Lower leg skin (tissue), 4 donors: Measurements from ENCODE around the gene PSD2. TPM values are rescaled to one million over a fixed set of nuclear protein-coding genes. Genes with fewer than 3 reads are reported as not detected.

Experiments used
- DNase-seq, 2 donors: peaks; one replicate each; pipeline ENCODE4 v3.0.0-alpha.2; 2019; ENCODE audit warnings: low spot score in 2 of 2
- H3K4me3 ChIP-seq: fragments of 200-600 bp; sonication (generic); 2 replicates; pipeline ENCODE4 v1.5.1; 2017; ENCODE audit warnings: mild to moderate bottlenecking, low read depth; ENCODE audit not compliant: poor library complexity, severe bottlenecking
- CTCF ChIP-seq, 3 donors: fragments of 450-650 bp; IDR thresholded peaks; one replicate each; pipeline ENCODE4 v1.5.1; 2016; ENCODE audit warnings: antibody characterized with exemption in 3 of 3, mild to moderate bottlenecking in 3 of 3, moderate library complexity in 2 of 3
- POLR2A ChIP-seq, 2 donors: fragments of 450-650 bp; IDR thresholded peaks; one replicate each; pipeline ENCODE4 v1.6.1; 2016 to 2017; ENCODE audit warnings: antibody characterized with exemption in 2 of 2, mild to moderate bottlenecking in 1 of 2, moderate library complexity in 1 of 2
- WGBS, 2 donors: methylation state at CpG; one replicate each; pipeline ENCODE4 v1.1.5; 2018; 5-methylcytosine and 5-hydroxymethylcytosine counted together
- intact Hi-C: fragments of 100-400 bp; cut with DNase I; formaldehyde crosslinking; loops from one replicate; pipeline ENCODE4 v1.15.0; 2023; ENCODE audit warnings: low total_unique reads
- total RNA-seq, 4 donors: library from RNA; depleted of rRNA; stranded (reverse); fragments of >200 nt; gene quantifications; one replicate each; pipeline ENCODE4 v1.1.0, GENCODE V29; 2016

PSD2 gene
- total RNA-seq, 4 donors from 2014 or later, result 0.15 to 0.30 (median 0.16) TPM

GRCh38 chr5:139861889-139862207, 66.2 kb downstream of the PSD2 start:
- 92 to 100% methylated on average over 4 of the region's 4 CpGs for whole genome bisulfite sequencing, 2 donors
- H3K4me3 ChIP-seq, result no peak overlapping the region
- no peak for DNase-seq
- TF ChIP-seq POLR2A (IDR thresholded peaks at IDR 0.05) (no peak), CTCF (IDR thresholded peaks at IDR 0.05) (no peak)
- intact Hi-C loops, result loop anchor here (5.0 kb wide), 1 partner anchor 75 kb away; no protein-coding TSS in a partner anchor

- 83 to 85% methylated on average over 2 of the region's 2 CpGs for WGBS, 2 donors
- no peak for TF ChIP-seq POLR2A (IDR thresholded peaks at IDR 0.05)
- no peak for TF ChIP-seq CTCF (IDR thresholded peaks at IDR 0.05)
- H3K4me3 ChIP-seq, result no peak overlapping the region
- intact Hi-C loops, result loop anchor here (5.0 kb wide), 1 partner anchor 75 kb away; no protein-coding TSS in a partner anchor
- DNase-seq, result no peak
Measured at GRCh38 chr5:139862313-139862712, 66.7 kb downstream of the PSD2 start.

- no peak for DNase-seq
- TF ChIP-seq POLR2A (IDR thresholded peaks at IDR 0.05) (no peak), CTCF (IDR thresholded peaks at IDR 0.05) (no peak)
- no peak overlapping the region for H3K4me3 ChIP-seq
- intact Hi-C loops, result loop anchor here (5.0 kb wide), 1 partner anchor 76 kb away; no protein-coding TSS in a partner anchor
- WGBS, 2 donors, result 70 to 73% methylated on average over 2 of the region's 2 CpGs
Measured at GRCh38 chr5:139862803-139863202, 67.2 kb downstream of the PSD2 start.

- DNase-seq, result no peak
- TF ChIP-seq CTCF (IDR thresholded peaks at IDR 0.05) (no peak), POLR2A (IDR thresholded peaks at IDR 0.05) (no peak)
- WGBS, 2 donors, result 28 to 41% methylated on average over 9 of the region's 9 CpGs
- H3K4me3 ChIP-seq, result no peak overlapping the region
- intact Hi-C loops, result loop anchor here (5.0 kb wide), 1 partner anchor 76 kb away; no protein-coding TSS in a partner anchor
Measured at GRCh38 chr5:139863361-139863760, 67.8 kb downstream of the PSD2 start.

- WGBS, 2 donors, result 17 to 27% methylated on average over 5 of the region's 5 CpGs
- peak; percentile 47 to 92 for DNase-seq
- no peak for TF ChIP-seq POLR2A (IDR thresholded peaks at IDR 0.05)
- peak in 1 of 3 donors; percentile 49 for TF ChIP-seq CTCF (IDR thresholded peaks at IDR 0.05)
- intact Hi-C loops, result loop anchor here (5.0 kb wide), 1 partner anchor 77 kb away; no protein-coding TSS in a partner anchor
- H3K4me3 ChIP-seq, result no peak overlapping the region
Measured at GRCh38 chr5:139863855-139864558, 68.4 kb downstream of the PSD2 start.
